ENCODE measurements around the gene HNF1A.

GRCh38 chr12:120962532-120963020 lies 15.8 kb upstream of the HNF1A start:
- TF ChIP-seq CTCF (IDR thresholded peaks at IDR 0.05; ENCODE audit: low read depth, low read length), result no peak
- no peak for TF ChIP-seq EZH2phosphoT487 (IDR thresholded peaks at IDR 0.05; ENCODE audit: low read depth)

All from OCI-LY3 (cell line).